K562 (cell line): ENCODE measurements around the gene CD300C. TPM values are rescaled to one million over a fixed set of nuclear protein-coding genes. Genes with fewer than 3 reads are reported as not detected.

Source experiments
- ARID1B ChIP-seq: fragments of 450-650 bp; IDR thresholded peaks from 2 replicates; pipeline ENCODE4 v1.6.1; 2016; ENCODE audit warnings: antibody characterized with exemption, mild to moderate bottlenecking, inconsistent platforms
- CTCF ChIP-seq, 3 experiments: IDR thresholded peaks in 2 of 3; conservative IDR thresholded peaks in 1 of 3; 2 replicates each; pipeline ENCODE4 v1.5.1; 2011 to 2012; ENCODE audit warnings: low read length in 3 of 3, mild to moderate bottlenecking in 3 of 3, control low read depth in 2 of 3, improper control_type of control experiment in 1 of 3, inconsistent platforms in 1 of 3, low read depth in 1 of 3, mixed read lengths in 1 of 3, moderate library complexity in 1 of 3; ENCODE audit not compliant: insufficient read depth in 2 of 3
- DEAF1 ChIP-seq: fragments of 450-650 bp; formaldehyde crosslinking; IDR thresholded peaks from 2 replicates; pipeline ENCODE4 v1.4.0; 2020; ENCODE audit warnings: mild to moderate bottlenecking, moderate library complexity
- EHMT2 ChIP-seq: fragments of 450-650 bp; IDR thresholded peaks from 2 replicates; pipeline ENCODE4 v1.6.1; 2018; ENCODE audit warnings: antibody characterized with exemption
- ELF2 ChIP-seq: fragments of 250-450 bp; sonication (Bioruptor Pico); IDR thresholded peaks from 2 replicates; pipeline ENCODE4 v1.5.0; 2021; ENCODE audit warnings: mild to moderate bottlenecking
- FIP1L1 ChIP-seq: fragments of 200-400 bp; formaldehyde crosslinking; IDR thresholded peaks from 2 replicates; pipeline ENCODE4 v1.6.1; 2018; ENCODE audit warnings: mild to moderate bottlenecking, low read depth, low read length; ENCODE audit not compliant: poor library complexity, severe bottlenecking
- JUND ChIP-seq, 2 experiments: IDR thresholded peaks; 2 replicates in 1 of 2; 3 replicates in 1 of 2; pipeline ENCODE4 v1.6.1; 2011; ENCODE audit warnings: borderline replicate concordance in 2 of 2, low read depth in 2 of 2, low read length in 2 of 2, improper control_type of control experiment in 1 of 2, missing biosample characterization in 1 of 2, missing genetic modification characterization in 1 of 2, missing genetic modification reagents in 1 of 2
- PTTG1 ChIP-seq: fragments of 450-650 bp; IDR thresholded peaks from 2 replicates; pipeline ENCODE4 v1.6.1; 2016; ENCODE audit warnings: low read depth, mild to moderate bottlenecking, missing genetic modification characterization, missing compliant biosample characterization
- RAD21 ChIP-seq, 2 experiments: fragments of 250-450 bp in 1 of 2; fragments of 450-650 bp in 1 of 2; sonication (Bioruptor Pico) in 1 of 2; formaldehyde crosslinking in 1 of 2; IDR thresholded peaks in 1 of 2; conservative IDR thresholded peaks in 1 of 2; 2 replicates each; pipeline versions ENCODE4 v1.4.0 to v1.8.0; 2020 to 2022; ENCODE audit warnings: mild to moderate bottlenecking in 2 of 2, moderate library complexity in 1 of 2
- RB1 ChIP-seq: fragments of 450-650 bp; IDR thresholded peaks from 2 replicates; pipeline ENCODE4 v1.6.1; 2017; ENCODE audit warnings: low read depth, mild to moderate bottlenecking
- SFPQ ChIP-seq: fragments of 200-400 bp; formaldehyde crosslinking; IDR thresholded peaks from 2 replicates; pipeline ENCODE4 v1.6.1; 2017; ENCODE audit warnings: mild to moderate bottlenecking, low read depth, low read length, moderate library complexity
- SMC3 ChIP-seq: conservative IDR thresholded peaks from 2 replicates; pipeline ENCODE4 v1.6.1; 2011; ENCODE audit warnings: low read depth, low read length, improper control_type of control experiment; ENCODE audit not compliant: insufficient read depth
- STAG1 ChIP-seq: sonication (generic); formaldehyde crosslinking; IDR thresholded peaks from 2 replicates; pipeline ENCODE4 v1.5.0; 2020; ENCODE audit warnings: missing genetic modification reagents, borderline replicate concordance
- TEAD2 ChIP-seq: fragments of 450-650 bp; IDR thresholded peaks from 2 replicates; pipeline ENCODE4 v1.6.1; 2016; ENCODE audit warnings: missing genetic modification characterization, control low read depth, missing compliant biosample characterization
- VEZF1 ChIP-seq: fragments of 200-800 bp; sonication (Bioruptor generic); IDR thresholded peaks from 2 replicates; pipeline ENCODE4 v1.6.1; 2017; ENCODE audit warnings: missing genetic modification characterization, missing compliant biosample characterization
- ZNF133 ChIP-seq: fragments of 250-450 bp; sonication (Bioruptor Pico); IDR thresholded peaks from 2 replicates; pipeline ENCODE4 v1.4.0; 2020; ENCODE audit warnings: mild to moderate bottlenecking
- ZNF134 ChIP-seq: fragments of 250-450 bp; sonication (Bioruptor Pico); conservative IDR thresholded peaks from 2 replicates; pipeline ENCODE4 v1.4.0; 2020
- ZNF551 ChIP-seq: fragments of 250-450 bp; sonication (Bioruptor Pico); IDR thresholded peaks from 2 replicates; pipeline ENCODE4 v1.5.0; 2021; ENCODE audit warnings: mild to moderate bottlenecking, moderate library complexity
- ZNF561 ChIP-seq: fragments of 450-650 bp; formaldehyde crosslinking; conservative IDR thresholded peaks from 2 replicates; pipeline ENCODE4 v1.4.0; 2020; ENCODE audit warnings: mild to moderate bottlenecking, moderate library complexity
- polyA plus RNA-seq, 8 experiments: library from polyadenylated mRNA; depleted of rRNA in 4 of 8; stranded (reverse) in 5 of 8; unstranded in 3 of 8; fragments of >200 nt; fragmentation: Nextera tagmentation in 2 of 8; fragmentation: Illumina TruSeq in 1 of 8; extraction: Ambion mirVana in 2 of 8; extraction: Trizol in 1 of 8; gene quantifications; 2 replicates each; pipeline versions ENCODE4 v1.2.1 to v1.2.3, GENCODE V29; 2011 to 2014; ENCODE audit warnings: inconsistent platforms in 1 of 8, missing spikeins in 1 of 8
- total RNA-seq, 7 experiments: library from RNA; depleted of rRNA in 6 of 7; stranded (reverse); fragments of >200 nt in 6 of 7; fragmentation: Illumina TruSeq in 2 of 7; extraction: Trizol in 2 of 7; gene quantifications; 2 replicates each; pipeline versions ENCODE4 v1.2.1 to v1.2.3, GENCODE V29; 2011 to 2021; ENCODE audit warnings: low replicate concordance in 1 of 7

The CD300C gene
- total and polyA plus RNA-seq, 9 of the 15 experiments (the other 6 are each of a cell fraction or from before 2014, with no cell fraction given): 0.04 to 0.16 (median 0.07) TPM; not detected in 6

- TF ChIP-seq DEAF1 (CRISPR knock-in tag): peak; percentile 86
- TF ChIP-seq ZNF551: no peak
- TF ChIP-seq ELF2 (CRISPR knock-in tag): 0 out of 2 replicates have a peak, but pooled peaks have one; percentile 26
- TF ChIP-seq TEAD2 (tag): no peak
- peak; percentile 33; the same call in 1 of the 2 replicates for TF ChIP-seq VEZF1 (CRISPR knock-in tag)
- no peak for TF ChIP-seq SFPQ
- no peak for TF ChIP-seq ZNF133 (CRISPR knock-in tag)
- TF ChIP-seq ARID1B: no peak
- peak; percentile 89 for TF ChIP-seq SMC3
- peak; percentile 84 to 92 (median 90) for TF ChIP-seq CTCF (IDR thresholded peaks at IDR 0.05 in 2 of 3, conservative IDR thresholded peaks at IDR 0.05 in 1 of 3; ENCODE audit: insufficient read depth in 2 of 3, low read depth in 1 of 3, low read length in 3 of 3)
- 0 out of 2 replicates have a peak, but pooled peaks have one; percentile 33 for TF ChIP-seq RB1
- TF ChIP-seq ZNF561 (CRISPR knock-in tag): no peak
- TF ChIP-seq JUND (IDR thresholded peaks at IDR 0.05; ENCODE audit: borderline replicate concordance, low read depth, low read length): peak; percentile 16; the same call in 1 of the 2 replicates
- no peak; the same call in 2 of the 3 replicates for TF ChIP-seq JUND (tag; IDR thresholded peaks at IDR 0.05; ENCODE audit: borderline replicate concordance, low read depth, low read length)
- peak; percentile 84; the same call in 1 of the 2 replicates for TF ChIP-seq STAG1 (CRISPR knock-in tag)
- TF ChIP-seq RAD21 (CRISPR knock-in tag; conservative IDR thresholded peaks at IDR 0.05 in 1 of 2, IDR thresholded peaks at IDR 0.05 in 1 of 2): peak; percentile 96 to 98
- no peak for TF ChIP-seq ZNF134 (CRISPR knock-in tag)
- no peak for TF ChIP-seq FIP1L1
- no peak for TF ChIP-seq PTTG1
- TF ChIP-seq EHMT2: no peak
- TF ChIP-seq, all 486 proteins: peak for 11
Observed at GRCh38 chr17:74493331-74493833, 52.5 kb downstream of the CD300C start (continued).
